Astrocyte (in vitro differentiated cells and primary cell): Measurements from ENCODE around the gene NDUFA13.

ENCODE experiments used
- CTCF ChIP-seq: IDR thresholded peaks from 2 replicates; pipeline ENCODE4 v1.5.1; 2011; ENCODE audit warnings: low read depth, mild to moderate bottlenecking, inconsistent platforms, low read length, moderate library complexity; ENCODE audit not compliant: insufficient read depth
- EZH2 ChIP-seq: IDR thresholded peaks from 2 replicates; pipeline ENCODE4 v1.6.1; 2012; ENCODE audit warnings: mild to moderate bottlenecking, low read length, inconsistent platforms; ENCODE audit not compliant: insufficient read depth

- TF ChIP-seq CTCF (no peak), EZH2 (no peak)
Observed at GRCh38 chr19:19513682-19514081, 2.3 kb upstream of the NDUFA13 start.
